Naive B cell (primary cell): Measurements from ENCODE around the gene KAZN. TPM values are rescaled to one million over a fixed set of nuclear protein-coding genes. Genes with fewer than 3 reads are reported as not detected.
"Not testable (repeated sequence)": the region's sequence is repeated elsewhere in the genome, so short reads cannot be mapped to it uniquely, and the experiment has no call there.

Experiments
- ATAC-seq, 2 donors: fragments of 150-1000 bp; cut with Tn5 transposase; 2 replicates each; pipeline ENCODE4 v1.10.0; 2021; ENCODE audit warnings: low read depth in 2 of 2, mild to moderate bottlenecking in 2 of 2, moderate library complexity in 2 of 2
- DNase-seq: peaks from one replicate; pipeline ENCODE4 v3.0.0; 2022
- H3K27ac Mint-ChIP-seq, 6 donors: one replicate each; pipeline ENCODE4 v1.8.0; 2020 to 2022; ENCODE audit warnings: mild to moderate bottlenecking in 6 of 6, mixed read lengths in 6 of 6, moderate library complexity in 5 of 6, inconsistent platforms in 2 of 6
- H3K27me3 Mint-ChIP-seq, 3 donors: one replicate each; pipeline ENCODE4 v1.8.0; 2021 to 2022; ENCODE audit warnings: mixed read lengths in 3 of 3, mild to moderate bottlenecking in 1 of 3
- H3K36me3 Mint-ChIP-seq, 2 donors: one replicate each; pipeline ENCODE4 v1.8.0; 2020 to 2022; ENCODE audit warnings: mixed read lengths in 2 of 2, inconsistent platforms in 1 of 2, mild to moderate bottlenecking in 1 of 2
- H3K4me1 Mint-ChIP-seq, 3 donors: one replicate each; pipeline ENCODE4 v1.8.0; 2020 to 2022; ENCODE audit warnings: mixed read lengths in 3 of 3, inconsistent platforms in 1 of 3, mild to moderate bottlenecking in 1 of 3, moderate library complexity in 1 of 3
- H3K4me3 Mint-ChIP-seq, 8 donors: one replicate each; pipeline ENCODE4 v1.8.0; 2020 to 2022; ENCODE audit warnings: mild to moderate bottlenecking in 8 of 8, mixed read lengths in 8 of 8, moderate library complexity in 8 of 8, inconsistent platforms in 2 of 8
- H3K9me3 Mint-ChIP-seq, 7 donors: one replicate each; pipeline ENCODE4 v1.8.0; 2020 to 2022; ENCODE audit warnings: mixed read lengths in 7 of 7, mild to moderate bottlenecking in 5 of 7, inconsistent platforms in 2 of 7, moderate library complexity in 1 of 7
- polyA plus RNA-seq, 6 donors: library from polyadenylated mRNA; unstranded; fragments of 300-500 nt; fragmentation: Illumina TruSeq; gene quantifications; one replicate each; pipeline ENCODE4 v1.2.3, GENCODE V29; 2021; ENCODE audit warnings: low read depth in 6 of 6

Gene KAZN
- polyA plus RNA-seq, 6 donors from 2014 or later: 0.16 TPM; not detected in 5

- Mint-ChIP-seq H3K4me3 (no peak overlapping the region), H3K27me3 (peaks cover 21 to 60% (median 31%) of the 10 kb centered on the region in 3 donors), H3K27ac (no peak overlapping the region), H3K9me3 (peaks cover 0 to 7% (median 4%) of the 10 kb centered on the region in 7 donors), H3K4me1 (no peaks in the 10 kb centered on the region), H3K36me3 (peaks cover 0 to 6% of the 10 kb centered on the region in 2 donors)
- ATAC-seq (no peak), DNase-seq (no peak)
These were observed 531.5 kb downstream of the KAZN start for GRCh38 chr1:15129944-15130343.

- H3K4me3 Mint-ChIP-seq: no peak overlapping the region
- DNase-seq: no peak
- H3K27me3 Mint-ChIP-seq: peaks cover 26 to 60% (median 37%) of the 10 kb centered on the region in 3 donors
These were observed 532.1 kb downstream of the KAZN start for GRCh38 chr1:15130607-15131006.

GRCh38 chr1:15132965-15133364 is 534.5 kb downstream of the KAZN start:
- H3K27ac Mint-ChIP-seq: no peak overlapping the region
- peaks cover 2 to 7% (median 5%) of the 10 kb centered on the region in 7 donors for H3K9me3 Mint-ChIP-seq
- peaks cover 0 to 6% of the 10 kb centered on the region in 2 donors for H3K36me3 Mint-ChIP-seq
- no peak for DNase-seq
- H3K4me3 Mint-ChIP-seq: no peak overlapping the region
- no peaks in the 10 kb centered on the region for H3K4me1 Mint-ChIP-seq
- H3K27me3 Mint-ChIP-seq: peaks cover 36 to 72% (median 59%) of the 10 kb centered on the region in 3 donors
- no peak for ATAC-seq

More at GRCh38 chr1:15130607-15131006, 532.1 kb downstream of the KAZN start:
- Mint-ChIP-seq H3K36me3 (peaks cover 0 to 6% of the 10 kb centered on the region in 2 donors), H3K4me1 (no peaks in the 10 kb centered on the region), H3K9me3 (peaks cover 0 to 7% (median 4%) of the 10 kb centered on the region in 7 donors), H3K27ac (no peak overlapping the region)
- ATAC-seq: no peak

- H3K27me3 Mint-ChIP-seq: peaks cover 39 to 73% (median 62%) of the 10 kb centered on the region in 3 donors
- ATAC-seq: no peak
- no peak overlapping the region for H3K4me3 Mint-ChIP-seq
- DNase-seq: no peak
- no peak overlapping the region for H3K27ac Mint-ChIP-seq
- H3K36me3 Mint-ChIP-seq: peaks cover 0 to 4% of the 10 kb centered on the region in 2 donors
- H3K9me3 Mint-ChIP-seq: peaks cover 3 to 9% (median 6%) of the 10 kb centered on the region in 7 donors
- H3K4me1 Mint-ChIP-seq: no peaks in the 10 kb centered on the region
These were observed 535.8 kb downstream of the KAZN start for GRCh38 chr1:15134285-15134684.

GRCh38 chr1:15135604-15136003 is 537.1 kb downstream of the KAZN start:
- H3K27me3 Mint-ChIP-seq: peaks cover 38 to 72% (median 60%) of the 10 kb centered on the region in 3 donors
- not testable (repeated sequence) for H3K36me3 Mint-ChIP-seq, H3K9me3 Mint-ChIP-seq, H3K4me1 Mint-ChIP-seq, H3K27ac Mint-ChIP-seq, DNase-seq, ATAC-seq, H3K4me3 Mint-ChIP-seq

- DNase-seq (no peak), ATAC-seq (no peak)
- Mint-ChIP-seq H3K4me1 (peaks cover 0 to 2% (median 0%) of the 10 kb centered on the region in 3 donors), H3K4me3 (no peak overlapping the region), H3K36me3 (no peaks in the 10 kb centered on the region), H3K27ac (no peak overlapping the region), H3K9me3 (peaks cover 0 to 8% (median 2%) of the 10 kb centered on the region in 7 donors), H3K27me3 (peaks cover 31 to 71% (median 52%) of the 10 kb centered on the region in 3 donors)
These were observed 539.3 kb downstream of the KAZN start for GRCh38 chr1:15137809-15138208.

GRCh38 chr1:15139654-15140350 is 541.3 kb downstream of the KAZN start:
- DNase-seq (no peak), ATAC-seq (no peak)
- H3K27me3 Mint-ChIP-seq: peaks cover 26 to 61% (median 36%) of the 10 kb centered on the region in 3 donors

GRCh38 chr1:15141935-15142539 is 543.6 kb downstream of the KAZN start:
- Mint-ChIP-seq H3K27me3 (peaks cover 17 to 51% (median 20%) of the 10 kb centered on the region in 3 donors), H3K9me3 (peaks cover 0 to 10% (median 2%) of the 10 kb centered on the region in 7 donors), H3K27ac (no peak overlapping the region), H3K4me3 (no peak overlapping the region), H3K4me1 (peaks cover 0 to 2% (median 0%) of the 10 kb centered on the region in 3 donors), H3K36me3 (no peaks in the 10 kb centered on the region)
- DNase-seq (no peak), ATAC-seq (no peak)

More at GRCh38 chr1:15139654-15140350, 541.3 kb downstream of the KAZN start:
- Mint-ChIP-seq H3K36me3 (no peaks in the 10 kb centered on the region), H3K4me3 (no peak overlapping the region), H3K9me3 (peaks cover 0 to 12% (median 2%) of the 10 kb centered on the region in 7 donors), H3K4me1 (peaks cover 0 to 2% (median 0%) of the 10 kb centered on the region in 3 donors), H3K27ac (no peak overlapping the region)

GRCh38 chr1:15145327-15145726 is 546.8 kb downstream of the KAZN start:
- peak overlapping the region in 1 of 8 donors; percentile 17 for H3K4me3 Mint-ChIP-seq
- H3K27me3 Mint-ChIP-seq: peaks cover 21 to 65% (median 23%) of the 10 kb centered on the region in 3 donors

GRCh38 chr1:15146142-15146680 is 547.7 kb downstream of the KAZN start:
- Mint-ChIP-seq H3K4me1 (peaks cover 0 to 2% (median 0%) of the 10 kb centered on the region in 3 donors), H3K27ac (no peak overlapping the region)
- DNase-seq: no peak

More at GRCh38 chr1:15145327-15145726, 546.8 kb downstream of the KAZN start:
- H3K9me3 Mint-ChIP-seq: peaks cover 0 to 6% (median 0%) of the 10 kb centered on the region in 7 donors
- peaks cover 0 to under 1% of the 10 kb centered on the region in 2 donors for H3K36me3 Mint-ChIP-seq
- H3K27ac Mint-ChIP-seq: peak overlapping the region in 2 of 6 donors; percentile 8 to 20
- DNase-seq (no peak), ATAC-seq (no peak)
- peaks cover 0 to 2% (median 0%) of the 10 kb centered on the region in 3 donors for H3K4me1 Mint-ChIP-seq

GRCh38 chr1:15146971-15147376 is 548.5 kb downstream of the KAZN start:
- Mint-ChIP-seq H3K36me3 (peaks cover 0 to 8% of the 10 kb centered on the region in 2 donors), H3K4me3 (no peak overlapping the region), H3K27me3 (peaks cover 33 to 71% (median 37%) of the 10 kb centered on the region in 3 donors), H3K9me3 (peaks cover 0 to 12% (median 3%) of the 10 kb centered on the region in 7 donors), H3K27ac (no peak overlapping the region), H3K4me1 (peaks cover 0 to 2% (median 0%) of the 10 kb centered on the region in 3 donors)
- ATAC-seq: no peak
- no peak for DNase-seq

More at GRCh38 chr1:15146142-15146680, 547.7 kb downstream of the KAZN start:
- peaks cover 30 to 65% (median 32%) of the 10 kb centered on the region in 3 donors for H3K27me3 Mint-ChIP-seq
- H3K9me3 Mint-ChIP-seq: peaks cover 0 to 12% (median 3%) of the 10 kb centered on the region in 7 donors
- H3K36me3 Mint-ChIP-seq: peaks cover 0 to 8% of the 10 kb centered on the region in 2 donors
- ATAC-seq: no peak
- no peak overlapping the region for H3K4me3 Mint-ChIP-seq

- H3K27ac Mint-ChIP-seq: no peak overlapping the region
- no peak overlapping the region for H3K4me3 Mint-ChIP-seq
- H3K9me3 Mint-ChIP-seq: peaks cover 0 to 10% (median under 1%) of the 10 kb centered on the region in 7 donors
- peaks cover 0 to 8% of the 10 kb centered on the region in 2 donors for H3K36me3 Mint-ChIP-seq
- H3K27me3 Mint-ChIP-seq: peaks cover 37 to 72% (median 48%) of the 10 kb centered on the region in 3 donors
- H3K4me1 Mint-ChIP-seq: peaks cover 0 to 7% (median under 1%) of the 10 kb centered on the region in 3 donors
- ATAC-seq: no peak
- no peak for DNase-seq
These were observed 549.5 kb downstream of the KAZN start for GRCh38 chr1:15148004-15148403.

- Mint-ChIP-seq H3K36me3 (peaks cover 0 to 8% of the 10 kb centered on the region in 2 donors), H3K27me3 (peaks cover 34 to 69% (median 49%) of the 10 kb centered on the region in 3 donors), H3K4me1 (peaks cover 0 to 11% (median 4%) of the 10 kb centered on the region in 3 donors), H3K27ac (no peak overlapping the region), H3K9me3 (peaks cover 0 to 5% (median 0%) of the 10 kb centered on the region in 7 donors), H3K4me3 (no peak overlapping the region)
- DNase-seq (no peak), ATAC-seq (no peak)
These were observed 550.0 kb downstream of the KAZN start for GRCh38 chr1:15148475-15148874.
